HG03045 (cell line): Measurements from ENCODE around the gene FAM76B.

Experiments used
- ATAC-seq: cut with Tn5 transposase; IDR thresholded peaks from one replicate; pipeline ENCODE4 v1.9.1; 2021; ENCODE audit warnings: mild to moderate bottlenecking, moderate library complexity; ENCODE audit not compliant: unreplicated experiment

FAM76B gene

GRCh38 chr11:95734009-95734572, 55.5 kb downstream of the FAM76B start:
- no peak for ATAC-seq

- ATAC-seq: no peak
These were observed 56.5 kb downstream of the FAM76B start for GRCh38 chr11:95732930-95733602.

GRCh38 chr11:95729462-95729861, 60.1 kb downstream of the FAM76B start:
- ATAC-seq: no peak

GRCh38 chr11:95728790-95729189, 60.8 kb downstream of the FAM76B start:
- no peak for ATAC-seq

GRCh38 chr11:95728094-95728493, 61.5 kb downstream of the FAM76B start:
- no peak for ATAC-seq

GRCh38 chr11:95727620-95728019, 62.0 kb downstream of the FAM76B start:
- no peak for ATAC-seq

- no peak for ATAC-seq
These were observed 62.5 kb downstream of the FAM76B start for GRCh38 chr11:95727111-95727510.

GRCh38 chr11:95725196-95725595, 64.4 kb downstream of the FAM76B start:
- no peak for ATAC-seq

- no peak for ATAC-seq
These were observed 66.1 kb downstream of the FAM76B start for GRCh38 chr11:95723361-95723942.

- no peak for ATAC-seq
These were observed 69.4 kb downstream of the FAM76B start for GRCh38 chr11:95720195-95720594.
